HTR-8/SVneo (cell line): ENCODE results near the gene KIAA0825.

Experiments used
- DNase-seq: peaks from one replicate; pipeline ENCODE4 v3.0.0; 2011; ENCODE audit warnings: low spot score, mixed read lengths; ENCODE audit not compliant: insufficient read length
- FAIRE-seq: peaks from 2 replicates; lab custom pipeline; 2011; peaks lifted over from hg19 to GRCh38; lab: Jason Lieb, UNC

KIAA0825 gene

DNA sequence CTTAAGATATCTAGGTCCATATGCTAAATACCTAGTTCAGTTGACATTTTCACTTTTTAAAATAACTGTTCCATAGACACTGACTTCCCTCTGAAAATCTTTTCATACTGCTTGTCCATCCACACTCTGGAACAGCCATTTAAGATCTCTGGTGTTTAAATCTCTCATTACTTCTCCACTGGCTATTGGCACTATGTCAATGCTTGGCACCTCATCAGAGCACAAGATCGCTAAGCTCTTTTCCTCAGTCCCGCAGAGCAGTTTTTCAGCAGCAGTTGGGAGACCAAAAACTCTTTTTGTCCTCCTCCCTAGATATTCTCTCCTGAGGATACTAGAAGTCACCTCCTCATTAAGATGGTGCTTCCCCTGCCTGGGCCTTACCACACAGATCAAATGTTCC lies 172.7 kb downstream of the KIAA0825 start:
- FAIRE-seq (no peak), DNase-seq (no peak)

DNA sequence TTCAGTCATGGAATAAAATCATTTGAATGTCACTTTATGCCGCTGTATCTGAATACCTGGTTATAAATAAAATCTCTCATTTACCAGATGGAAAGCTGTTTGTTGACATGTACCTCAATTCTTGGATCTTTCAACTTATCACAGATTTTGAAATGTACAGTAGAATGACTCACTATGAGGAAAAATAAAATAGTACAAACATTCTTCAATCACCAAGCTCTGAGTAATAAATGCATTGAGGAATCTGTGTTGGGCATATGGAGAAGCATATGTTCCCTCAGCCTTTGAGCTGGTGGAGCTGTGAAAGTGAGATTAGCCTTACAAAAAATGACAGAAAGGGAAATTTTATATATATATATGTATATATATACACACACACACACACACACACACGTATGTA lies 175.4 kb downstream of the KIAA0825 start:
- FAIRE-seq (no peak), DNase-seq (no peak)

DNA sequence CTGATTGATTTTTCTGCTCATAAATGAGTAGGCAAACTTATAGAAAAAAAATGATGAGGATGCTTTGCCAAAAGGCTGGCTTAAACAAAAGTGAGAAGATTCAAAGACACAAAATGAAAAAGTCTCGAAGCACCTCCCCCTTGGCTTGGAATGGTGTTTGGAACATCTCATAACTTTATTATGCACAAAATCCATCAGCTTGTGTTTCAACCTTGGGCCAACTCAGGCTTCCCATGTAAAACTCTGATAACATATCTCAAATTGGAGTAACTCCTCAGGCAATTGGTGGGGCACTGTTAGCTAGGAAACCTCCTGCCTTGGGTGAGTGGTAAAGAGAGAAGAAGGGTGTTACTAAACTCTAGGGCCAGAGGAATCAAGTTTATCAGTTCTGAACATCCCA lies 176.3 kb downstream of the KIAA0825 start:
- FAIRE-seq (no peak), DNase-seq (no peak)

DNA sequence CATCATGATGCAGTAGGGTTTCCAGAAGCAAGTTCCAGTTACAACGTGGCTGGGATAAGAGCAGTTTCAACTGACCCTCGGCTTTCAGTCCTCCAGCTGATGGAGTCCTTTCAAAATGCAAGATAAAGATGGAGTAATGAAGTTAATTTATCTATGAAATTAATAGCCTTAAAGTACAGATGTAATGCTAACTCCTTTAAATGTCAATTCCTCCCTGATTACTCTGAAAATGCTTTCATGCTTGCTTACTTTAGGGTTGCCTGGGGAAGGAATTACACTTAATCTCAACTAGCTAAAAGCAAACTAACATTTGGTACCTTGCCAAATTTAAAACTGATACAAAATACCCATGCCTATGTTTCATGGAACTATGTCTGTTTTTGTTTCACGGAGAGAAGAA lies 178.4 kb downstream of the KIAA0825 start:
- FAIRE-seq: no peak
- no peak for DNase-seq

DNA sequence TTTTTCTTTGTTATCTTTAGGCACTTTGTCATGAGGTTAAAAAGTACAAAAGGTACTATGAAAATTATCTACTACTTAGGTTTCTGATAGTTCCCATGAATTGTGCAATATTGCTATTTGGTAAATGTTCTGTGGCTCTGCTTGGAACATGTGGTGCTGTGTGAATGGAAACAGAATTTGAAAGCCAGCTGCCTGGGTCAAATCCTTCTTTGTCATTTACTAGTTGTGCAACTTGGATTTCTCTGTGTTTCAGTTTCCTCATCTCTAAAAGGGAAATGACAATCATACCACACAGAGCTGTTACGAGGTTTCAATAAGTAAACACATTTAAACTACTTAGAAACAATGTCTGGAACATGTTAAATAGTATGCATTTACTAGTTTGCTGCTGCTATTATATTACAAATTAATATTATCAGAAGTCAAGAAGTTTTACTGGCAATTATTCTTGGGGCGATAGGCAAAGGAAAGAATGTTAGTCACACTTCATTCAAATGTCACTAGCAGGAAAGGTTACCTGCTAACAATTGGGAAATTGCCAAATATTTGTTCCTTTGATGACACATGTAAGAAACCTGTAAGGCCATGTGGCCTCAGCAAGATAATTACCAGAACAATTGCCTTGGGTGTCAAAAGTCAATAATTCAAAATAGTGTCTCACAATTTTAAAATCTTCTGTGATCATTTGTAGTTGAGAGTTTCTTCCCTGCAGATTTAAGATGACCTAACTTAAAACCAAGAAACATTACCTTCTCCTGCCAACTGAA lies 184.8 kb downstream of the KIAA0825 start:
- FAIRE-seq: no peak
- DNase-seq: no peak

DNA sequence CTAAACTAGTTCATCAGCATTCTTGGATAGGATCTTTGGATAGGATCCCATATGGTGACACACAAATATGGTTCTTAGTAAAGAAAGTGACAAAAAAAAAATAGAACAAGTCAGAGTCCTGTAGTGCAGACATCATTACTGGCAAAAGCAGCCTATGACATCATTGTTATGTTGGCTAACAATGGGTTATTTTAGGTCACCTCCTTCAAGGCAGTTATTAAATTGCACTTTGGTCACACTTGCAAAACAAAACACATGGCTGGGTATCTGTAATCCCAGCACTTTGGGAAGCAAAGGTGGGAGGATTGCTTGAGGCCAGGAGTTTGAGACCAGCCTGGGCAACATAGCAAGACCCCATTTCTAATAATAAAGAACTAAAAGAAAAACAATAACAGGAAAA lies 185.9 kb downstream of the KIAA0825 start:
- DNase-seq (no peak), FAIRE-seq (no peak)

DNA sequence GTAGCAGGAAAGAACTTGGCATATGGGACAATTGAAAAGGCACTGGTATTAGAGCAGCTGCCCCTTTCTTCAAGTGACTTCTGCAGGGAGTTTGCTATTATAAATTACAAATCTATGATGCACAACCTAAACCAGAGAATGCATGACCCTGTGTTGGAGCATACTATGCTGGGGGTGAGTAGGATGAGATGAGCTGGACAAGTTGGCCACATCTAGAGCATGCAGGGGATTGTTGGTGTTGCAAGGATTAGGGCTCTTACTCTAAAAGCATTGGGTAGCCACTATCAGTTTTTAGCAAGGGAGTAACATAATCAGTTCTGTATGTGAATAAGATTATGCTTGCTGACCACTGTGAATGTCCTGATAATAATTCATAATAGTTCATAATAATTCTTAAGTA lies 186.7 kb downstream of the KIAA0825 start:
- FAIRE-seq: no peak
- no peak for DNase-seq

DNA sequence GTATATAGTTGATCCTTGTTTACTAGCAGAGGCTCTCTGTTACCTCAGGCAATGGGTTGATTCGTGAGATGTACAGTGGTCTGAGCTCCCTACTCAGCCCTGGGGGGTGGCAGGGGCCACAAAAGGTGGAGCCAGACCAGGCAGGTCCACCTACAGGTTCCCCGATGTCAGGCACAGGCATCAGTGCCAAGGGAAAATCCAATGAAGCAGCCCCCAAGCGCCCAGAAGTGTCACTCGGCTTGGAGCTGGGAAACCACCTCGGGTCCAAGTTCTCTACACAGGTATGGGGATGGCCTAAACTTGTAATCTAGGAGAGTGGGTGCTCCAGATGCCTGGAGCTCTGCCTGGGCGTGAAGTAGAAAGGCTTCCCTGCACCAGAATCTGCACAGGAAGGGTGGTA lies 188.8 kb downstream of the KIAA0825 start:
- no peak for FAIRE-seq
- no peak for DNase-seq

DNA sequence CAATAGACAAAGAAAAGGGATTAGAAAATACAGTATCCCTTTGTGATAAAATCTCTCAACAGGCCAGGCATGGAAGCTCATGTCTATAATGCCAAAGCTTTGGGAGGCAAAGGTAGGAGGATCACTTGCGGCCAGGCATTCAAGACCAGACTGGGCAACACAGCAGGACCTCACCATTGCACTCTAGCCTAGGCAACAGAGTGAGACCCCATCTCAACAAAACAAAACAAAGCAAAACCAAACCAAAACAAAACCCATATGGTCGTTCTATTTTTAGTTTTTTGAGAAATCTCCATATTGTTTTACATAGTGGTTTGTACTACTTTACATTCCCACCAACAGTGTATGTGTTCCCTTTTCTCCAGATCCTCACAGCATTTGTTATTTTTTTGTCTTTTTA lies 193.0 kb downstream of the KIAA0825 start:
- DNase-seq: no peak
- no peak for FAIRE-seq

DNA sequence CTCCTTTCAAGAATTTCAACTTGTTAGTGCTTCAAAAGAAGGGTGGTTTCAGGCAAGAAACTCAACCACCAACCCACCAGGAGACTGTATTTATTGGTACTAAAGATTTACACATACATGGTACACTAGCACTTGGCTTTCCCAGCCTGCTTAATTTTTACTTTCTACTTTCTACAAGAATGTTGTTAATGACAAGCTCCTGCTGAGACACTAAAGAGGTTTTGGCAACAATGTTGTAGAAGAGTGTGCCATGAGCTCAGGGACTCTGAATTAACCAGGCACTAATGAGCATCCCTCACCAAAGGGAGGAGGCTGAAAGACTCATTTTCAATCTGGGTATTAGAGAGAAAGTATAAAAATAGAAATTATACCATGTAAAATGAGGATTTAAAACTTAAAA lies 195.0 kb downstream of the KIAA0825 start:
- no peak for FAIRE-seq

DNA sequence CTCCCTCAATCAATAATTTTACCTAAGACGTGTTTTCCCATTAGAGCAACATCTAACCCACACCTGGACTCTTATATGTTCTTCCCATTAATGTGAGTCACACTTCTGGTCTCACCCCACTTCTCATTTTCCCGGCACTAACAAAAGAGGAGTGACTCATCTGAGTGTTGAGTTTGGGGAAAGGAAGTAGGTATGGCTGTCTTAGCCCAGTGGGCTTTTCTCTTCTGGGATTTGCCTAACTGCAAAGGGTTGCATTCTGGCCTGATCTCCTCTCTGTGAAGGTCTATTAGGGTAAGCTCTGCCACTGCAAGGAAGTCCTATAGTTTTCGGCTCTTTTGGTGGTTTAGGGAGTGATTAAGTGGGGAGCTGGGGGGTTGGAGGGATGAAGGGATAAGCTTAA lies 195.6 kb downstream of the KIAA0825 start:
- DNase-seq (no peak), FAIRE-seq (no peak)

More for the DNA sequence above, 195.0 kb downstream of the KIAA0825 start:
- DNase-seq: no peak

DNA sequence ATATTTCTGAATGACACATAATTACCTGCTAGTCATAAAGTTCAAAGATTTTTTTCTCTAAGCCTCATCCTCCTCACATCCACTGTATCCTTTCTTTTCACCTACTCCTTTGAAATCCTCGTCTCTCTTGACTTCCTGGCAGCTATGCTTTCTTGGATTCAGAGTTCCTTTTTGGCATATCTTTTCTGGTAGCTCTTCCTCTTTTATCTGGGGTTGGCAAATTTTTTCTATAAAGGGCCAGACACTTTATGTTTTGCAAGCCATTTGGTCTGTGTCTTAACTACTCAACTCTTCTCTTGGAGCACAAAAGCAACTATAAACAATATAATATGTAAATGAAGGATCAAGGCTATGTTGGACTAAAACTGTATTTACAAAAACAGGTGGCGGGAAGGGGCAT lies 197.5 kb downstream of the KIAA0825 start:
- DNase-seq (no peak), FAIRE-seq (no peak)

DNA sequence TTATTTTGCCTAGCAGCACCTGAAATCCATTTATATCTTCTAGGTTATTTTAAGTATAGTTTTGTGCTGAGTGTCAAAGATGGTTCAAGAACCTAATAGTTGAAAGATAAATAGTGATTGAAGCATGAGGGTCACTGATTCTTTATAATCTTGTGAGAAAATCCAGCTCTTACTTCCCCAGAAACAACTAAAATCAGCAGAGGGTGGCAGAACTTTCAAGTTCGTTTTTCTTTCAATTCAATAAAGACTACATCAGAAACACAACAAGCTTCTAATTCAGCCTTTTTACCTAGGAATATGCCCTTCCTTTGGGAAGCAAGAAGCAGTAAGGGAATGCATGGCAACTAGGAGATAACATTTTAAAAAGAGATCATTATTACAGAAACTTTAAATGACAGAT lies 202.6 kb downstream of the KIAA0825 start:
- FAIRE-seq (no peak), DNase-seq (no peak)

DNA sequence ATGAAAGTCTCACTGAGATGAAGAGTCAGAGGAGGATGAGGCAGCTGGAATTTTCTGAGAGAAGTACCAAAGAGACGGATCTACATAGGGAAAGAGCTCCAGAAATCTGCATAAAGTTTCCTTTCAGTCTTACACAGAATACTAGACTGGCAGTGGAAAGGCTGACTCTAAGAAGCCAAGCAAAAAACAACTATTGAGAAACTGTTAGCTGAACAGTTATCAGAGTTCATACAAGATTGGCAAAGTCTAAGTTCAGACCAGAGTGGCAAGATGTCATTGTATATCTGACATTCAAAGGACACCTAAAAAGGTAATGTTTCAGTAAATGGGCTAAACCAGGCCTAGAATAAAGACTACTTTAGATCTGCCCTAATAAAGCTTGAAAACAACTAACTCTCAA lies 209.0 kb downstream of the KIAA0825 start:
- FAIRE-seq (no peak), DNase-seq (no peak)

DNA sequence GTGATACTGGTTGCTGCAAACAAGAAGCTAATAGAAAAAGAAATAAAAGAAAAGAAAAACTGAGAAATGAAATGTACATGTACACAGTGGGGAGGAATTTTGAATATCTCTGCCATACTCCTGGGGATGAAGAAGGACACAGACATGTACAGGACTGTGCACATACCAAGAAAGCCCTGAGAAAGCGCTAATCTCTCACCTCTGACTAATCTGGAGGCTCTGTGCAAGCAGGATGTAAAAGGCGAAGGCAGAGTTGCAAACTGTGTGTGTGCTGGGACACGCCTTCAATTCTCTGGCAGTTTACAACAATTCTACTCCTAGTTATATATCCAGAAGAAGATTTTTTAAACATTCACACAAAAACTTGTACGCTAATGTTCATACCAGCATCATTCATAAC lies 211.4 kb downstream of the KIAA0825 start:
- DNase-seq: no peak
- no peak for FAIRE-seq

DNA sequence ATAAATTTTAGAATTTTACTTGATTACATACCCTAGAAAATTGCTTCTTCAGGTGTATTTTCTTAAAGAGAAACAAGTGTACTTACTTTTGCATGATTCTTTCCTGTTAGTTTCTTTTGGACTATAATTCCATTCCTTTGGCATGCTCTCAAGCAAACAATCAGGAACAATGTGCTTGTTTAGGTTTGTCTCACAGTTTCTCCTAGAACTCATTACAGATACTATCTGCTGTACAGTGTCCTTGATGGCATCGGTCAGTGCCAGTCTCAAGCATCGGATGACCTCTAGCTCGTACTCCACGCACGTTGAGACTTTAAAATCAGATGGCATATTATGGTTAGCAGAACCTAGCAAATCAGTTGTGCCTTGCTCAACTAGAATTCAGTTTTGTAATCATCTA lies 214.9 kb downstream of the KIAA0825 start:
- FAIRE-seq (no peak), DNase-seq (no peak)

DNA sequence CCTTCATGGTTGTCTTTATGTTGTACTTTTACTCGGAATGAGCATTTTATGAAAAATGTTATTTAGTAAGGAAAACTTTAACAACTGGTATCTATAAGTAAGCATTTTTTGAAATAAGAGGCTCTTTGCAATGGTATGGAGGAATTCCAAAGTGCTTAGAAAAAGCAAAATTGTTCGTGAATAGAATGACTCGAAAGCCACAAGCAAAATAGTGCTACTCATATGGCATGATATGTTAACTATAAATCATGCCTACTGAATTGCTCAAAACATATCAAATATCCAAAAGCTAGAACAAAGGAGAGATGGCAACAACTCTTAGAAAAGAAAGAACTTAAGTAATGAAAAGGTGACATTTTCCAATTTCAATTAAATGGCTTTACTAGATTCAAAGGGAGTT lies 216.3 kb downstream of the KIAA0825 start:
- DNase-seq (no peak), FAIRE-seq (no peak)

DNA sequence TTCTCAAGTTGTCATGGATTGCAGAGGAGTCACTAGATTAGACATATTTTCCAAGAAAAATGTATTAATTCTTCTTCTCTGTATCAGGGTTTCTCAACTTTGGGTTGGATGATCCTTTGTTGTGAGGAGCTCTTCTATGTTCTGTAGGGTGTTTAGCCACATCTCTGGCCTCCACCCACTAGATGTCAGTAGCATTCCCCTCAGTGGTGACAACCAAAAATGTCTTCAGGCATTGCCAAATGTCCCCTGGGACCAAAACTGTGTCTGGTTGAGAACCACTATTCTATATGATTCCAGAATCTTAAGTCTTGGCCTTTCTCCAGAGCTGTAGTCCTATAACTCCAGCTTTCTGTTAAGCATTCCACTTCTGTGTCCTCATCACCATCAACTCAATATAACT lies 220.9 kb downstream of the KIAA0825 start:
- DNase-seq: no peak
- FAIRE-seq: no peak

DNA sequence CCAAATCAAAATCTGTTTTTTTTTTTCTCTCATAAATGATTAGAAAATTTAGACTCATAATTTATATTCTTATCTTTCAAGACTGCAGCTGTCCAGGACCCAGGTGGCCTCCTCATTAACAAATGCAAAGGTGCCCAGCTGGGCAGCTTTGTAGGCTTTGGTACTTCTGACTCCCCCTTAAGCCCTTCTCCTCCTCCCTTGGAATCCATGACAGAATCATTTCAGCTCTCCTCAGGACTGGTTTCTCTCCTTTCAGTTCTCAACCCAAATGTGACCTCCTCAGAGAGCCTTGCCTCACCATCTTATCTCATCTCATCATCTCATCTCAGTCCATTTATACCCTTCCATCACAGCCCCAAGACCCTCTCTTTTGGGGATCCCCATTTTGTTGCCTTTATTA lies 221.7 kb downstream of the KIAA0825 start:
- FAIRE-seq (no peak), DNase-seq (no peak)

DNA sequence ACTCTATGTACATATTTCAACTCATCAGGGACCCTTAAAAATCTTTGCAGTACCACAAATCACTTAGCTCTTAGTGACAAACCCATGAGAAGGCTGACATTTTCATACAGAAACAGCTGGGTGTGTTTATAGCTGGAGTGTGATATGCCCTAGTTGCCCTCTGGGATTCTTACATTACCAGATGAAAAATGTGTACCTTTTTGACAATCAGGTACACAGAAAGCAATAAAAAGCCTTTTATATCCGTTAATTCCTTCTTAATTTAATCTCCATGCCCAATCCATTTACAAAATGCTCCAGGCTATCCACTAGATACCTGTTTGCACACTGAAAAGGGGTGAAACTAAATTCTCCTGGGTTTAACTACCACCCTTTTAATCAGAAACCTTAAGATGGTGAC lies 222.9 kb downstream of the KIAA0825 start:
- FAIRE-seq (no peak), DNase-seq (no peak)

DNA sequence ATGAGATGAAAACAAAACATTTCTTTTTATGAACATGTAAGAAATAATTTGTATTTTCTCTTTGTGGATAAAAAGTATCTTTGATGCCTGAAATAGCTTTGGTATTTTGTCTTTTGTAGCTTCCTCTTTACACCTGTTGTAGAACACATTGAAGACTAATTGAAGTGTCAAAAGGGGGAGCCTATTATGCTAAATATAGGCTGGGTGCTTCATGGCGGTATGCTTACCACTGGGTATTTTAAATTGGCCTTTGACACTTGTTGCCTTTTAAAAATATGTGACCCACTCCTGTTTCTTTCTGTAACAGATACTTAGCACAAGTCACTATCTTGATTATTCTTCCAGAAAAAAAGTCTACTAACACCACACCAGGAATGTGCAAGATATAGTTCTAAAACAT lies 226.4 kb downstream of the KIAA0825 start:
- FAIRE-seq (no peak), DNase-seq (no peak)

DNA sequence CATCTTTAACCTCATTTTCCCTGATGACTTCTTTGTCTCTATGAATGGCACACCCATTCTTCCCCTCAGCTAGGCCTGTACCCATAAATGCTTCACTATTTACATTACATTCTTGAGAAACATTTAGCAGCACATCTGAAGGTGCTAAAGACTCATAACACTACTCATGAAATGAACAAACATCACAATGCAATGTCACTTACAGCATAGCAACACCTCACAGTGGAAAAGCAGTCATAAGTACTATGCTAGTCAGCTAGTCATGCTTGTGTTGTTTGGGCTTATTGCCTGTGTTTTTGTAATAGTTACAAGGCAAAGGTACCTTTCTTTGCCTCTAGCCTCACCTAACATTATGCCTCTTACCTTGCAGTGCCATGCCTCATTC lies 228.9 kb downstream of the KIAA0825 start:
- FAIRE-seq (no peak), DNase-seq (no peak)
